Measurements from ENCODE around the gene NFATC1.

DNA sequence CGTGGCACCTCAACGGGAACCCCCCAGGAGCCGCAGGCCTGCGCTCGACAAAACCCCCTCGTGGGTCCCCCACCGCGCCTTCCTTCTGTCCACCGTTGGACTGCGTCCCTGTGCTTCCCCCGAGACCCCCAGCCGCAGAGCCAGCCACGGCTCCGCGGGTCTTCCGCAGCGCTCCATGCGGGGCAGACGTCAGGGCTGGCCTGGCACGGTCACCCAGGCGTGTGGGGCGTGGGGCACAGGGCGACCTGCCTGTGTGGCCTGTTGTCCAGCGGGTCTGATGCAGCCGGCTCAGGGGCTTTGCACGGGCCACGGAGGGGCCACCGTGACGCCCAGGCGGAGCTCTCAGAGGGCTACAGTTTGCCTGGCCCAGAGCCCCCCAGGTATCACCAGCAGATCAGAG, 11.0 kb downstream of the NFATC1 start:
- TF ChIP-seq, protein P1, sequence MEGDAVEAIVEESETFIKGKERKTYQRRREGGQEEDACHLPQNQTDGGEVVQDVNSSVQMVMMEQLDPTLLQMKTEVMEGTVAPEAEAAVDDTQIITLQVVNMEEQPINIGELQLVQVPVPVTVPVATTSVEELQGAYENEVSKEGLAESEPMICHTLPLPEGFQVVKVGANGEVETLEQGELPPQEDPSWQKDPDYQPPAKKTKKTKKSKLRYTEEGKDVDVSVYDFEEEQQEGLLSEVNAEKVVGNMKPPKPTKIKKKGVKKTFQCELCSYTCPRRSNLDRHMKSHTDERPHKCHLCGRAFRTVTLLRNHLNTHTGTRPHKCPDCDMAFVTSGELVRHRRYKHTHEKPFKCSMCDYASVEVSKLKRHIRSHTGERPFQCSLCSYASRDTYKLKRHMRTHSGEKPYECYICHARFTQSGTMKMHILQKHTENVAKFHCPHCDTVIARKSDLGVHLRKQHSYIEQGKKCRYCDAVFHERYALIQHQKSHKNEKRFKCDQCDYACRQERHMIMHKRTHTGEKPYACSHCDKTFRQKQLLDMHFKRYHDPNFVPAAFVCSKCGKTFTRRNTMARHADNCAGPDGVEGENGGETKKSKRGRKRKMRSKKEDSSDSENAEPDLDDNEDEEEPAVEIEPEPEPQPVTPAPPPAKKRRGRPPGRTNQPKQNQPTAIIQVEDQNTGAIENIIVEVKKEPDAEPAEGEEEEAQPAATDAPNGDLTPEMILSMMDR (IDR thresholded peaks at IDR 0.05) = no peak
- no peak for TF ChIP-seq POLR2A (IDR thresholded peaks at IDR 0.05)

Data from ovary (tissue), 3 donors.